ENCODE data around the gene MGARP. TPM values are rescaled to one million over a fixed set of nuclear protein-coding genes. Genes with fewer than 3 reads are reported as not detected.

MGARP gene
- total and polyA plus RNA-seq, 9 of the 15 experiments (the other 6 are each of a cell fraction or from before 2014, with no cell fraction given), result 0.11 to 0.45 (median 0.23) TPM; not detected in 4

DNA sequence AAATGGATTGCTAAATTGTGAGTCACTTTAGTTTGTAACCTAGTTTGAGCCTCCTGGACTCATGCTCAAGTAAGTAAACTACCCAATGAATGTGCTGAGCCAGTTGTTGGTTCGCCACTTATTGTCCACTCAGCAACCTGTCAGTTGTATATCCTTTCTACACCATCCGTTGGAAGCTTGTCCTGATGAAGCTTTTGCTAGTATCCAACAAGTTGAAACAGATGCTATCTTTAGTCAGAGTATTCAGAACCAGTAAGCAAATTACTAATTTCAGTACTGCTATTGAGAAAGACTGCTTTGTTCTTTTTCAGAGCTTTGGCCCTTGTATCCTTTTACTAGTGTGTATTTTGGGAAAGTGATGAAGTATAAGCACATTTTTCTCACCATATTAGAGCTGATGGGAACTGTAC, 17.0 kb upstream of the MGARP start (continued):
- TF ChIP-seq FOXM1 (IDR thresholded peaks at IDR 0.05; ENCODE audit: low read depth), result peak; percentile 62
- TF ChIP-seq FOXM1 (CRISPR knock-in tag; IDR thresholded peaks at IDR 0.05; ENCODE audit: low read depth), result no peak
- peak; percentile 61 for TF ChIP-seq MYBL2 (IDR thresholded peaks at IDR 0.05; ENCODE audit: low read depth)
- TF ChIP-seq MYBL2 (CRISPR knock-in tag; IDR thresholded peaks at IDR 0.05; ENCODE audit: borderline replicate concordance), result no peak
- TF ChIP-seq DPF2 (IDR thresholded peaks at IDR 0.05), result 0 out of 2 replicates have a peak, but pooled peaks have one; percentile 27
- no peak for TF ChIP-seq TFAM (CRISPR knock-in tag; conservative IDR thresholded peaks at IDR 0.05)
- TF ChIP-seq NFE2 (IDR thresholded peaks at IDR 0.05; ENCODE audit: low read depth), result 0 out of 2 replicates have a peak, but pooled peaks have one; percentile 3
- TF ChIP-seq, protein P1, sequence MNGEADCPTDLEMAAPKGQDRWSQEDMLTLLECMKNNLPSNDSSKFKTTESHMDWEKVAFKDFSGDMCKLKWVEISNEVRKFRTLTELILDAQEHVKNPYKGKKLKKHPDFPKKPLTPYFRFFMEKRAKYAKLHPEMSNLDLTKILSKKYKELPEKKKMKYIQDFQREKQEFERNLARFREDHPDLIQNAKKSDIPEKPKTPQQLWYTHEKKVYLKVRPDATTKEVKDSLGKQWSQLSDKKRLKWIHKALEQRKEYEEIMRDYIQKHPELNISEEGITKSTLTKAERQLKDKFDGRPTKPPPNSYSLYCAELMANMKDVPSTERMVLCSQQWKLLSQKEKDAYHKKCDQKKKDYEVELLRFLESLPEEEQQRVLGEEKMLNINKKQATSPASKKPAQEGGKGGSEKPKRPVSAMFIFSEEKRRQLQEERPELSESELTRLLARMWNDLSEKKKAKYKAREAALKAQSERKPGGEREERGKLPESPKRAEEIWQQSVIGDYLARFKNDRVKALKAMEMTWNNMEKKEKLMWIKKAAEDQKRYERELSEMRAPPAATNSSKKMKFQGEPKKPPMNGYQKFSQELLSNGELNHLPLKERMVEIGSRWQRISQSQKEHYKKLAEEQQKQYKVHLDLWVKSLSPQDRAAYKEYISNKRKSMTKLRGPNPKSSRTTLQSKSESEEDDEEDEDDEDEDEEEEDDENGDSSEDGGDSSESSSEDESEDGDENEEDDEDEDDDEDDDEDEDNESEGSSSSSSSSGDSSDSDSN (IDR thresholded peaks at IDR 0.05; ENCODE audit: borderline replicate concordance in 1 of 2, low read depth in 2 of 2, low read length in 2 of 2), result no peak
- 0 out of 4 replicates have a peak, but pooled peaks of 1 of the 2 experiments have one; percentile 16 for TF ChIP-seq FOXK2 (conservative IDR thresholded peaks at IDR 0.05 in 1 of 2, IDR thresholded peaks at IDR 0.05 in 1 of 2; ENCODE audit: low read depth in 2 of 2)
- TF ChIP-seq ZBTB17 (CRISPR knock-in tag; IDR thresholded peaks at IDR 0.05), result no peak
- TF ChIP-seq, protein P2, sequence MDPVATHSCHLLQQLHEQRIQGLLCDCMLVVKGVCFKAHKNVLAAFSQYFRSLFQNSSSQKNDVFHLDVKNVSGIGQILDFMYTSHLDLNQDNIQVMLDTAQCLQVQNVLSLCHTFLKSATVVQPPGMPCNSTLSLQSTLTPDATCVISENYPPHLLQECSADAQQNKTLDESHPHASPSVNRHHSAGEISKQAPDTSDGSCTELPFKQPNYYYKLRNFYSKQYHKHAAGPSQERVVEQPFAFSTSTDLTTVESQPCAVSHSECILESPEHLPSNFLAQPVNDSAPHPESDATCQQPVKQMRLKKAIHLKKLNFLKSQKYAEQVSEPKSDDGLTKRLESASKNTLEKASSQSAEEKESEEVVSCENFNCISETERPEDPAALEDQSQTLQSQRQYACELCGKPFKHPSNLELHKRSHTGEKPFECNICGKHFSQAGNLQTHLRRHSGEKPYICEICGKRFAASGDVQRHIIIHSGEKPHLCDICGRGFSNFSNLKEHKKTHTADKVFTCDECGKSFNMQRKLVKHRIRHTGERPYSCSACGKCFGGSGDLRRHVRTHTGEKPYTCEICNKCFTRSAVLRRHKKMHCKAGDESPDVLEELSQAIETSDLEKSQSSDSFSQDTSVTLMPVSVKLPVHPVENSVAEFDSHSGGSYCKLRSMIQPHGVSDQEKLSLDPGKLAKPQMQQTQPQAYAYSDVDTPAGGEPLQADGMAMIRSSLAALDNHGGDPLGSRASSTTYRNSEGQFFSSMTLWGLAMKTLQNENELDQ (CRISPR knock-in tag; IDR thresholded peaks at IDR 0.05; ENCODE audit: borderline replicate concordance), result no peak
- TF ChIP-seq ARNT (IDR thresholded peaks at IDR 0.05), result peak in 1 of 2 experiments; percentile 31; a peak in 1 of 4 replicates

Measured in K562 (cell line).